ENCODE data around the gene REXO4. TPM values are rescaled to one million over a fixed set of nuclear protein-coding genes. Genes with fewer than 3 reads are reported as not detected.
A peak's percentile ranks its signal among the peaks of the same experiment; 100 is the strongest.

REXO4 gene
- total and polyA plus RNA-seq, 2 of the 13 experiments (the other 11 are each of a cell fraction or from before 2014, with no cell fraction given): 18.5 to 30.4 TPM

GRCh38 chr9:133448487-133448972 is 30.7 kb upstream of the REXO4 start:
- CTCF ChIA-PET (ENCODE audit: low intra/inter-chr PET ratio, low total read pairs): no interaction called here
- Histone ChIP-seq H2AFZ (ENCODE audit: low read length) (no peak overlapping the region), H3K4me3 (replicated peaks in 1 of 3; ENCODE audit: insufficient read depth in 1 of 3, low read depth in 2 of 3, low read length in 3 of 3) (peak overlapping the region in 2 of 3 experiments; percentile 36 to 66; a peak in 4 of 6 replicates), H3K27ac (ENCODE audit: extremely low read length, insufficient read depth, low read length) (no peak overlapping the region), H3K27me3 (ENCODE audit: control insufficient read depth in 1 of 2, insufficient read depth in 2 of 2, low read length in 2 of 2) (peaks cover 3 to 29% of the 10 kb centered on the region in 2 experiments; a peak in 3 of 5 replicates), H3K4me1 (ENCODE audit: insufficient read depth, low read length) (peaks cover 24% of the 10 kb centered on the region), H3K79me2 (ENCODE audit: insufficient read depth, low read length) (no peaks in the 10 kb centered on the region), H4K20me1 (ENCODE audit: insufficient read depth, low read length) (no peaks in the 10 kb centered on the region), H3K9ac (ENCODE audit: insufficient read depth, low read depth, low read length) (0 out of 2 replicates have a peak overlapping the region, but pooled peaks have one; percentile 11), H3K4me2 (ENCODE audit: low read depth, low read length) (peak overlapping the region; percentile 82), H3K36me3 (replicated peaks in 1 of 2; ENCODE audit: control insufficient read depth in 1 of 2, insufficient read depth in 2 of 2, low read length in 2 of 2) (no peaks in the 10 kb centered on the region), H3K9me3 (ENCODE audit: low read length) (no peaks in the 10 kb centered on the region)
- FAIRE-seq (no peak), DNase-seq (ENCODE audit: low spot score) (peak; percentile 25), ATAC-seq (peak; percentile 86)
- POLR2A ChIA-PET: interaction anchor here (1.9 to 2.1 kb wide), 2 partner anchors 11 to 30 kb away, joined by 4 to 16 read pairs; partner anchors contain the start of genes CACFD1 and REXO4
- intact Hi-C loops (cut with micrococcal nuclease; ENCODE audit: unreplicated experiment): no loop called here
- in situ Hi-C loops (cut with HindIII; ENCODE audit: extremely low pct_ligation_motif_present, low pct_unique_long_range_greater_than_20kb): no loop called here
- 0% methylated on average over 4 of the region's 13 CpGs for WGBS (ENCODE audit: low lambda C conversion rate)
- BruUV-seq (replicated peaks): no TSS peak
- TF ChIP-seq MAF1 (CRISPR knock-in tag; IDR thresholded peaks at IDR 0.05; ENCODE audit: borderline replicate concordance) (no peak), THAP7 (CRISPR knock-in tag; IDR thresholded peaks at IDR 0.05) (no peak), IRX3 (CRISPR knock-in tag; IDR thresholded peaks at IDR 0.05; ENCODE audit: borderline replicate concordance, low read depth) (no peak), PLSCR1 (CRISPR knock-in tag; IDR thresholded peaks at IDR 0.05; ENCODE audit: borderline replicate concordance) (no peak), UBTF (CRISPR knock-in tag; IDR thresholded peaks at IDR 0.05) (peak; percentile 69), NFAT5 (CRISPR knock-in tag; IDR thresholded peaks at IDR 0.05) (no peak), ZNF235 (CRISPR knock-in tag; IDR thresholded peaks at IDR 0.05; ENCODE audit: borderline replicate concordance) (no peak), ZNF883 (CRISPR knock-in tag; IDR thresholded peaks at IDR 0.05; ENCODE audit: not compliant biosample characterization) (peak; percentile 45), ZBTB33 (CRISPR knock-in tag; IDR thresholded peaks at IDR 0.05) (no peak), ZNF414 (CRISPR knock-in tag; IDR thresholded peaks at IDR 0.05) (no peak), PITX1 (CRISPR knock-in tag; IDR thresholded peaks at IDR 0.05) (no peak; the same call in 1 of the 2 replicates)
